Esophagus muscularis mucosa (tissue), 3 donors: ENCODE data around the gene FAM13A.

Experiments used
- POLR2A ChIP-seq: fragments of 450-650 bp; IDR thresholded peaks from one replicate; pipeline ENCODE4 v1.6.1; 2017; ENCODE audit warnings: antibody characterized with exemption, moderate library complexity, mild to moderate bottlenecking, low read depth
- POLR2AphosphoS5 ChIP-seq, 2 donors: sonication (generic); formaldehyde crosslinking; IDR thresholded peaks; one replicate each; pipeline ENCODE4 v1.6.1; 2017; ENCODE audit warnings: antibody characterized with exemption in 2 of 2
- TF ChIP-seq, protein P1 (sequence below), 3 experiments: fragments of 200-600 bp in 2 of 3; fragments of 450-650 bp in 1 of 3; sonication (generic) in 2 of 3; IDR thresholded peaks; one replicate each; pipeline ENCODE4 v1.5.1; 2017 to 2019; ENCODE audit warnings: antibody characterized with exemption in 3 of 3, mild to moderate bottlenecking in 2 of 3, moderate library complexity in 1 of 3

GRCh38 chr4:88911246-88912212, 145.5 kb downstream of the FAM13A start:
- TF ChIP-seq, protein P1, sequence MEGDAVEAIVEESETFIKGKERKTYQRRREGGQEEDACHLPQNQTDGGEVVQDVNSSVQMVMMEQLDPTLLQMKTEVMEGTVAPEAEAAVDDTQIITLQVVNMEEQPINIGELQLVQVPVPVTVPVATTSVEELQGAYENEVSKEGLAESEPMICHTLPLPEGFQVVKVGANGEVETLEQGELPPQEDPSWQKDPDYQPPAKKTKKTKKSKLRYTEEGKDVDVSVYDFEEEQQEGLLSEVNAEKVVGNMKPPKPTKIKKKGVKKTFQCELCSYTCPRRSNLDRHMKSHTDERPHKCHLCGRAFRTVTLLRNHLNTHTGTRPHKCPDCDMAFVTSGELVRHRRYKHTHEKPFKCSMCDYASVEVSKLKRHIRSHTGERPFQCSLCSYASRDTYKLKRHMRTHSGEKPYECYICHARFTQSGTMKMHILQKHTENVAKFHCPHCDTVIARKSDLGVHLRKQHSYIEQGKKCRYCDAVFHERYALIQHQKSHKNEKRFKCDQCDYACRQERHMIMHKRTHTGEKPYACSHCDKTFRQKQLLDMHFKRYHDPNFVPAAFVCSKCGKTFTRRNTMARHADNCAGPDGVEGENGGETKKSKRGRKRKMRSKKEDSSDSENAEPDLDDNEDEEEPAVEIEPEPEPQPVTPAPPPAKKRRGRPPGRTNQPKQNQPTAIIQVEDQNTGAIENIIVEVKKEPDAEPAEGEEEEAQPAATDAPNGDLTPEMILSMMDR (IDR thresholded peaks at IDR 0.05): no peak
- TF ChIP-seq POLR2AphosphoS5 (IDR thresholded peaks at IDR 0.05) (no peak), POLR2A (no peak)
